GM10847 (cell line): ENCODE results near the gene ZSCAN26.

Experiments
- POLR2A ChIP-seq: IDR thresholded peaks from 2 replicates; pipeline ENCODE4 v1.6.1; 2011; ENCODE audit not compliant: insufficient read length; ENCODE audit errors: extremely low read depth

The ZSCAN26 gene

GRCh38 chr6:28266962-28267694 is at the start of gene ZSCAN26:
ZSCAN26 (plus strand) TSS chr6:28267143; CDS start chr6:28271920, 4,777 bp downstream.
- TF ChIP-seq POLR2A, result peak; percentile 40

- TF ChIP-seq POLR2A, result no peak
Observed at GRCh38 chr6:28217890-28218289, 49.1 kb upstream of the ZSCAN26 start.

GRCh38 chr6:28218312-28219248 is 48.4 kb upstream of the ZSCAN26 start:
- peak; percentile 58 for TF ChIP-seq POLR2A

GRCh38 chr6:28220257-28221133 is 46.4 kb upstream of the ZSCAN26 start:
- TF ChIP-seq POLR2A, result no peak

- no peak for TF ChIP-seq POLR2A
Observed at GRCh38 chr6:28224131-28225055, 42.5 kb upstream of the ZSCAN26 start.

GRCh38 chr6:28225056-28225834 is 41.7 kb upstream of the ZSCAN26 start, which contains the start of gene ZSCAN9:
ZSCAN9 (plus strand) TSS chr6:28225275; CDS start chr6:28227085, 1,810 bp downstream.
- TF ChIP-seq POLR2A, result peak; percentile 71

DNA sequence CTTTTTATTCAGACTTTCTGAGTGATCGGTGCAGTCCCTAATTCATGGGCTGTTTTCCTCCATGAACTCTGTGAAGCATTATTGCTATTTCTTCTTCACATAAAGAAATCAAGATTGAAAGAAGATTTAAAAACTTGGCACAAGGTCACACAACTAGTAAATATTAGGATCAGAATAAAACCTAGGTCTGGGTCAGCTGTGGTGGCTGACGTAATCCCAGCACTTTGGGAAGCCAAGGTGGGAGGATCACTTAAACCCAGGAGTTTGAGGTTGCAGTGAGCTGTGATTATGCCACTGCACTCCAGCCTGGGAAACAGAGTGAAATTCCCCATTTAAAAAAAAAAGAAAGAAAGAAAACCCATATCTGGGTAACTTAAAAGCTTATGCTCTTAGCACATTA is 40.5 kb upstream of the ZSCAN26 start:
- TF ChIP-seq POLR2A, result no peak

GRCh38 chr6:28232785-28233184 is 34.2 kb upstream of the ZSCAN26 start:
- TF ChIP-seq POLR2A, result no peak

- no peak for TF ChIP-seq POLR2A
Observed at GRCh38 chr6:28235912-28236452, 31.0 kb upstream of the ZSCAN26 start.

DNA sequence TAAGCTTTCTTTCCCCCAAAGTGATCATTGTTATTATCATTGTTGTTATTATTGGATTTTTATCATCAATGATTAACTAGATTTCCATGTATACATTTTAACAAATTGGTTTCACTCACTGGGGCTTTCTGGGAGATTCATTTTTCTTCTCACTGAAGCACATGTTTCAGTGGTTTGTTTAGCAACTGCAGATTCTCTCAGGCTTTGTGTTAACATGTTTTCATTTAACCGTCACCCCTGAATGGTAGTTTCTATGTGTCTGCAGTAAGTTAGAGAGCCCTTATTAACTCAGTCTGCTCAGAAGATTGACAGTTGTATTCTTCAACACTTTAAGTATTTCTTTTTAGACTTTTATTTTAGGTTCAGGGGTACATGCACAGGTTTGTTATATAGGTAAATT is 27.3 kb upstream of the ZSCAN26 start:
- TF ChIP-seq POLR2A, result no peak

DNA sequence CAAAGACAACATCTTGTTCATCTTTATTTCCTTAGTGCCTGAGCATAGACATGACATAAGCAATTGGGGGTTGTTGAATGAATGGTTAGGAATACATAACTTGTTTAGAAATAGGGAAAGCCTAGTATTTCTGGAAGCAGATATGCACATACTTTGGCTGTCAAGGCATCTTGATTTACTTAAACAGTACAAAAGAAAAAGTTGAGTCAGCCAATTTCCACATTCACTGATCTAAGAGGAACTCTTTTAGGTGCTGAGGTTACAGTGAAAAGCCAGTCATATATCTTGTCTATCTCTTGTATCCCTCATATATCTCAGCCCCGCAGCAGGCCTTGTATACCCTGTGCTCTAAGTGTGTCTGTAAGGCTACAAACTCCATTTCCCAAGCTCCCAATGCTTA is 26.5 kb upstream of the ZSCAN26 start:
- TF ChIP-seq POLR2A, result no peak

- TF ChIP-seq POLR2A, result no peak
Observed at GRCh38 chr6:28243946-28244345, 23.0 kb upstream of the ZSCAN26 start.
